Medulla oblongata (tissue), 1 donor: ENCODE results near the gene VPS50.
A peak's percentile ranks its signal among the peaks of the same experiment; 100 is the strongest.
"Not testable (repeated sequence)": the region's sequence is repeated elsewhere in the genome, so short reads cannot be mapped to it uniquely, and the experiment has no call there.

ENCODE experiments used
- DNase-seq: peaks from one replicate; pipeline ENCODE4 v3.0.0-alpha.2; 2015; ENCODE audit errors: extremely low spot score

VPS50 gene

GRCh38 chr7:93331706-93332105 is 99.5 kb downstream of the VPS50 start:
- no peak for DNase-seq

- DNase-seq = no peak
Observed at GRCh38 chr7:93332172-93332571, 100.0 kb downstream of the VPS50 start.

- no peak for DNase-seq
Observed at GRCh38 chr7:93337052-93337451, 104.9 kb downstream of the VPS50 start.

GRCh38 chr7:93342178-93342577 is 110.0 kb downstream of the VPS50 start:
- not testable (repeated sequence) for DNase-seq

GRCh38 chr7:93350338-93350737 is 118.2 kb downstream of the VPS50 start:
- no peak for DNase-seq

GRCh38 chr7:93352881-93353280 is 120.7 kb downstream of the VPS50 start:
- DNase-seq = no peak

- DNase-seq = no peak
Observed at GRCh38 chr7:93354815-93355214, 122.6 kb downstream of the VPS50 start.

- no peak for DNase-seq
Observed at GRCh38 chr7:93359520-93360198, 127.5 kb downstream of the VPS50 start.

GRCh38 chr7:93361853-93362252 is 129.7 kb downstream of the VPS50 start:
- no peak for DNase-seq

- DNase-seq = no peak
Observed at GRCh38 chr7:93364806-93365205, 132.6 kb downstream of the VPS50 start.

- no peak for DNase-seq
Observed at GRCh38 chr7:93365341-93365740, 133.2 kb downstream of the VPS50 start.

GRCh38 chr7:93366816-93367215 is 134.7 kb downstream of the VPS50 start:
- no peak for DNase-seq

- no peak for DNase-seq
Observed at GRCh38 chr7:93367254-93367653, 135.1 kb downstream of the VPS50 start.

- not testable (repeated sequence) for DNase-seq
Observed at GRCh38 chr7:93370937-93371336, 138.8 kb downstream of the VPS50 start.

- no peak for DNase-seq
Observed at GRCh38 chr7:93373537-93373936, 141.4 kb downstream of the VPS50 start.

GRCh38 chr7:93374345-93374940 is 142.3 kb downstream of the VPS50 start:
- peak; percentile 30 for DNase-seq

GRCh38 chr7:93375603-93376002 is 143.4 kb downstream of the VPS50 start:
- DNase-seq = no peak

- no peak for DNase-seq
Observed at GRCh38 chr7:93378131-93378760, 146.1 kb downstream of the VPS50 start.

GRCh38 chr7:93382362-93382761 is 150.2 kb downstream of the VPS50 start:
- no peak for DNase-seq

- DNase-seq = no peak
Observed at GRCh38 chr7:93390660-93391059, 158.5 kb downstream of the VPS50 start.

- no peak for DNase-seq
Observed at GRCh38 chr7:93392984-93393383, 160.8 kb downstream of the VPS50 start.

GRCh38 chr7:93399642-93400041 is 167.5 kb downstream of the VPS50 start:
- no peak for DNase-seq

- DNase-seq = no peak
Observed at GRCh38 chr7:93402944-93403343, 170.8 kb downstream of the VPS50 start.
